HepG2 (cell line): ENCODE measurements around the gene KPNA3. TPM values are rescaled to one million over a fixed set of nuclear protein-coding genes. Genes with fewer than 3 reads are reported as not detected.

Experiments
- ATAC-seq: fragments of 200-7000 bp; cut with Tn5 transposase; 3 replicates; pipeline ENCODE4 v1.9.1; 2020; ENCODE audit warnings: mild to moderate bottlenecking, moderate library complexity
- BruUV-seq: library from RNA; stranded (reverse); fragments of 400-500 nt; replicated peaks from 2 replicates; lab custom pipeline; 2021; lab: Mats Ljungman, UMichigan
- CTCF ChIA-PET: fragments of 300-600 bp; formaldehyde crosslinking; extraction: SDS; loops from one replicate; lab custom pipeline; 2021; ENCODE audit warnings: low total read pairs, inconsistent platforms, low intra/inter-chr PET ratio; lab: Yijun Ruan, JAX
- POLR2A ChIA-PET: fragments of 350-600 bp; sonication (Branson Sonifier 250); formaldehyde crosslinking; loops from one replicate; lab custom pipeline; 2020; ENCODE audit warnings: antibody characterized with exemption, inconsistent platforms; lab: Yijun Ruan, JAX
- DNase-seq: peaks from one replicate; pipeline ENCODE4 v3.0.0-alpha.2; 2015; ENCODE audit warnings: low spot score
- FAIRE-seq: peaks from 3 replicates; lab custom pipeline; 2011; peaks lifted over from hg19 to GRCh38; lab: Jason Lieb, UNC
- H2AFZ ChIP-seq: one replicate; pipeline ENCODE4 v1.6.1; 2011; ENCODE audit warnings: low read length, inconsistent platforms
- H3K27ac ChIP-seq: fragments of 300-600 bp; 3 replicates; pipeline ENCODE4 v1.8.0; 2011; ENCODE audit warnings: mixed run types, mild to moderate bottlenecking, mixed read lengths, low read length, inconsistent platforms; ENCODE audit not compliant: insufficient read depth; ENCODE audit errors: extremely low read length
- H3K27me3 ChIP-seq, 2 experiments: fragments of 200-600 bp in 1 of 2; 2 replicates in 1 of 2; 3 replicates in 1 of 2; pipeline versions ENCODE4 v1.6.0 to v1.8.0; 2011; ENCODE audit warnings: low read length in 2 of 2, mild to moderate bottlenecking in 2 of 2, moderate library complexity in 2 of 2, inconsistent platforms in 1 of 2; ENCODE audit not compliant: insufficient read depth in 2 of 2, control insufficient read depth in 1 of 2
- H3K36me3 ChIP-seq, 2 experiments: fragments of 200-600 bp in 1 of 2; replicated peaks in 1 of 2; 2 replicates in 1 of 2; 3 replicates in 1 of 2; pipeline versions ENCODE4 v1.5.1 to v1.8.0; 2011; ENCODE audit warnings: low read length in 2 of 2, inconsistent platforms in 1 of 2; ENCODE audit not compliant: insufficient read depth in 2 of 2, control insufficient read depth in 1 of 2
- H3K4me1 ChIP-seq: 2 replicates; pipeline ENCODE4 v1.5.1; 2012; ENCODE audit warnings: low read length, inconsistent platforms; ENCODE audit not compliant: insufficient read depth
- H3K4me2 ChIP-seq: 2 replicates; pipeline ENCODE4 v1.6.0; 2011; ENCODE audit warnings: low read depth, low read length, inconsistent platforms
- H3K4me3 ChIP-seq, 3 experiments: fragments of 200-600 bp in 1 of 3; sonication (generic), shearing (Covaris generic) in 1 of 3; replicated peaks in 1 of 3; 2 replicates each; pipeline ENCODE4 v1.5.1; 2011 to 2016; ENCODE audit warnings: low read length in 3 of 3, inconsistent platforms in 2 of 3, low read depth in 2 of 3, mild to moderate bottlenecking in 2 of 3, control low read depth in 1 of 3, mixed read lengths in 1 of 3; ENCODE audit not compliant: insufficient read depth in 1 of 3
- H3K79me2 ChIP-seq: one replicate; pipeline ENCODE4 v1.6.1; 2011; ENCODE audit warnings: low read length, inconsistent platforms; ENCODE audit not compliant: insufficient read depth
- H3K9ac ChIP-seq: 2 replicates; pipeline ENCODE4 v1.6.0; 2011; ENCODE audit warnings: mild to moderate bottlenecking, low read depth, low read length, inconsistent platforms; ENCODE audit not compliant: insufficient read depth
- H3K9me3 ChIP-seq: 2 replicates; pipeline ENCODE4 v1.5.1; 2012; ENCODE audit warnings: mild to moderate bottlenecking, low read length
- H4K20me1 ChIP-seq: 2 replicates; pipeline ENCODE4 v1.6.0; 2011; ENCODE audit warnings: inconsistent platforms, mild to moderate bottlenecking, low read length, moderate library complexity; ENCODE audit not compliant: insufficient read depth
- ETV5 ChIP-seq: IDR thresholded peaks from 2 replicates; pipeline ENCODE4 v1.6.1; 2018; ENCODE audit warnings: missing biosample characterization, missing genetic modification reagents, inconsistent platforms, borderline replicate concordance
- MAF1 ChIP-seq: sonication (generic); formaldehyde crosslinking; IDR thresholded peaks from 2 replicates; pipeline ENCODE4 v1.5.0; 2020; ENCODE audit warnings: missing genetic modification reagents, borderline replicate concordance
- NCOA1 ChIP-seq: sonication (generic); formaldehyde crosslinking; IDR thresholded peaks from 2 replicates; pipeline ENCODE4 v1.9.0; 2021; ENCODE audit warnings: missing genetic modification reagents
- PAWR ChIP-seq: sonication (generic); formaldehyde crosslinking; IDR thresholded peaks from 2 replicates; pipeline ENCODE4 v1.4.0; 2020; ENCODE audit warnings: missing genetic modification reagents, mild to moderate bottlenecking, borderline replicate concordance
- POLR2AphosphoS5 ChIP-seq: IDR thresholded peaks from 2 replicates; pipeline ENCODE4 v1.6.1; 2012; ENCODE audit warnings: low read depth, low read length
- RORA ChIP-seq: sonication (generic); formaldehyde crosslinking; IDR thresholded peaks from 2 replicates; pipeline ENCODE4 v1.5.0; 2020; ENCODE audit warnings: mild to moderate bottlenecking, missing genetic modification reagents, moderate library complexity
- ZNF34 ChIP-seq: sonication (generic); formaldehyde crosslinking; IDR thresholded peaks from 2 replicates; pipeline ENCODE4 v1.4.0; 2020; ENCODE audit warnings: mild to moderate bottlenecking, missing genetic modification reagents, borderline replicate concordance
- ZNF451 ChIP-seq: sonication (generic); formaldehyde crosslinking; IDR thresholded peaks from 2 replicates; pipeline ENCODE4 v1.5.0; 2020; ENCODE audit warnings: mild to moderate bottlenecking, missing genetic modification reagents
- ZNF724P ChIP-seq: sonication (generic); formaldehyde crosslinking; IDR thresholded peaks from 2 replicates; pipeline ENCODE4 v1.8.0; 2022; ENCODE audit warnings: missing genetic modification reagents, borderline replicate concordance
- ZNF781 ChIP-seq: sonication (generic); formaldehyde crosslinking; IDR thresholded peaks from 2 replicates; pipeline ENCODE4 v1.5.1; 2020; ENCODE audit warnings: borderline replicate concordance, mild to moderate bottlenecking, missing genetic modification reagents; ENCODE audit errors: not compliant biosample characterization
- WGBS: methylation state at CpG from one replicate; pipeline ENCODE4 v1.1.6; 2017; ENCODE audit warnings: low lambda C conversion rate; 5-methylcytosine and 5-hydroxymethylcytosine counted together
- in situ Hi-C: cut with HindIII; loops from 2 replicates; pipeline ENCODE4 v1.10.0; 2017; ENCODE audit warnings: low pct_unique_long_range_greater_than_20kb; ENCODE audit not compliant: extremely low pct_ligation_motif_present
- intact Hi-C: fragments of 100-400 bp; cut with micrococcal nuclease; formaldehyde crosslinking; loops from one replicate; pipeline ENCODE4 v1.10.0; 2022; ENCODE audit not compliant: unreplicated experiment
- polyA plus RNA-seq, 8 experiments: library from polyadenylated mRNA; depleted of rRNA in 3 of 8; stranded (reverse) in 7 of 8; unstranded in 1 of 8; fragments of >200 nt; fragmentation: Illumina TruSeq in 4 of 8; extraction: Trizol in 4 of 8; gene quantifications; 2 replicates each; pipeline versions ENCODE4 v1.2.1 to v1.2.3, GENCODE V29; 2011 to 2016; ENCODE audit warnings: low read depth in 4 of 8, missing spikeins in 1 of 8, mixed read lengths in 1 of 8; ENCODE audit not compliant: insufficient read depth in 1 of 8
- total RNA-seq, 5 experiments: library from RNA; depleted of rRNA; stranded (reverse); fragments of >200 nt; fragmentation: Illumina TruSeq; extraction: Trizol; gene quantifications; 2 replicates each; pipeline ENCODE4 v1.2.3, GENCODE V29; 2016; ENCODE audit warnings: low read depth in 1 of 5
- TF ChIP-seq, protein P1 (sequence below): sonication (generic); formaldehyde crosslinking; IDR thresholded peaks from 2 replicates; pipeline ENCODE4 v1.4.0; 2020; ENCODE audit warnings: low read depth, mild to moderate bottlenecking, missing genetic modification reagents
- TF ChIP-seq, protein P2 (sequence below): sonication (generic); IDR thresholded peaks from 2 replicates; pipeline ENCODE4 v1.6.1; 2016; ENCODE audit warnings: low read depth, borderline replicate concordance

The KPNA3 gene
- total and polyA plus RNA-seq, 2 of the 13 experiments (the other 11 are each of a cell fraction or from before 2014, with no cell fraction given), result 13.0 to 28.9 TPM

DNA sequence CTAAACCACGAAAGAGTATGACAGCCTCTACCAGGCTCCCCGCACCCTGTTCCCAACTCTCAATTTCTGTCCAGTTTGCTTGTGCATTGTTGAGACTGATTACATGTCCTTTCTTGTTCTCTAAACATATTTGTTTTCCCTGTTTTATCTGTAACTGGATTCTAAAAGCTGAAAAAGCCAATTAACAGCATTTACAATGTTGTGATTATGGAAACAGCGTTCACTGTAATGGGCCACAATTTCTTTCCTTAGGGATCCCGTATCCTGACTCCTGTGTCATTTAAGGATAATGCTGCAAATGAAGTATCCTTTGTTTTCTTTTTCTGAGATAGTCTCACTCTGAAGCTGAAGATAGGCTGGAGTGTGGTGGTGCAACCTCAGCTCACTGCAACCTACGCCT lies 121.7 kb downstream of the KPNA3 start:
- no peaks in the 10 kb centered on the region for H3K4me1 ChIP-seq
- no peak overlapping the region for H2AFZ ChIP-seq
- H3K36me3 ChIP-seq, result peaks cover 9 to 39% of the 10 kb centered on the region in 2 experiments
- intact Hi-C loops (no loop called here), in situ Hi-C loops (loop anchor here (10.0 to 25.0 kb wide), 4 partner anchors 174 to 1391 kb away; partner anchors contain the start of gene RNASEH2B)
- H3K27me3 ChIP-seq, result no peaks in the 10 kb centered on the region
- ATAC-seq, result no peak
- no peak for DNase-seq
- CTCF ChIA-PET, result no interaction called here
- FAIRE-seq, result no peak
- no peak overlapping the region for H3K27ac ChIP-seq
- 80% methylated on average over 5 of the region's 5 CpGs for WGBS
- H3K9ac ChIP-seq, result no peak overlapping the region
- POLR2A ChIA-PET, result interaction anchor here (1.7 to 2.3 kb wide), 2 partner anchors 20 to 122 kb away, joined by 7 to 8 read pairs; partner anchors contain the start of genes EBPL and KPNA3
- no peak overlapping the region for H3K4me2 ChIP-seq
- H3K9me3 ChIP-seq, result no peaks in the 10 kb centered on the region
- peaks cover 9% of the 10 kb centered on the region for H4K20me1 ChIP-seq
- no peak overlapping the region for H3K4me3 ChIP-seq
- H3K79me2 ChIP-seq, result peaks cover 19% of the 10 kb centered on the region
- TF ChIP-seq ZNF724P (no peak), ETV5 (CRISPR knock-in tag) (no peak), POLR2AphosphoS5 (no peak), ZNF34 (CRISPR knock-in tag) (no peak), RORA (no peak), PAWR (CRISPR knock-in tag) (no peak), ZNF781 (CRISPR knock-in tag) (no peak), NCOA1 (CRISPR knock-in tag) (no peak), MAF1 (CRISPR knock-in tag) (no peak), ZNF451 (CRISPR knock-in tag) (no peak)
- TF ChIP-seq, protein P1, sequence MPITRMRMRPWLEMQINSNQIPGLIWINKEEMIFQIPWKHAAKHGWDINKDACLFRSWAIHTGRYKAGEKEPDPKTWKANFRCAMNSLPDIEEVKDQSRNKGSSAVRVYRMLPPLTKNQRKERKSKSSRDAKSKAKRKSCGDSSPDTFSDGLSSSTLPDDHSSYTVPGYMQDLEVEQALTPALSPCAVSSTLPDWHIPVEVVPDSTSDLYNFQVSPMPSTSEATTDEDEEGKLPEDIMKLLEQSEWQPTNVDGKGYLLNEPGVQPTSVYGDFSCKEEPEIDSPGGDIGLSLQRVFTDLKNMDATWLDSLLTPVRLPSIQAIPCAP (CRISPR knock-in tag), result no peak
- TF ChIP-seq, protein P2, sequence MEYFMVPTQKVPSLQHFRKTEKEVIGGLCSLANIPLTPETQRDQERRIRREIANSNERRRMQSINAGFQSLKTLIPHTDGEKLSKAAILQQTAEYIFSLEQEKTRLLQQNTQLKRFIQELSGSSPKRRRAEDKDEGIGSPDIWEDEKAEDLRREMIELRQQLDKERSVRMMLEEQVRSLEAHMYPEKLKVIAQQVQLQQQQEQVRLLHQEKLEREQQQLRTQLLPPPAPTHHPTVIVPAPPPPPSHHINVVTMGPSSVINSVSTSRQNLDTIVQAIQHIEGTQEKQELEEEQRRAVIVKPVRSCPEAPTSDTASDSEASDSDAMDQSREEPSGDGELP, result no peak
- no TSS peak for BruUV-seq
